Vagina (tissue), 2 donors: ENCODE measurements around the gene HOXB7.

ENCODE experiments used
- CTCF ChIP-seq, 3 experiments: fragments of 450-650 bp in 2 of 3; fragments of 200-600 bp in 1 of 3; sonication (generic) in 1 of 3; IDR thresholded peaks; one replicate each; pipeline ENCODE4 v1.5.1; 2017 to 2019; ENCODE audit warnings: antibody characterized with exemption in 3 of 3, mild to moderate bottlenecking in 2 of 3, moderate library complexity in 2 of 3
- POLR2A ChIP-seq, 2 donors: fragments of 450-650 bp; IDR thresholded peaks; one replicate each; pipeline ENCODE4 v1.6.1; 2017; ENCODE audit warnings: antibody characterized with exemption in 2 of 2, mild to moderate bottlenecking in 2 of 2, moderate library complexity in 2 of 2

- TF ChIP-seq CTCF (IDR thresholded peaks at IDR 0.05) (no peak), POLR2A (IDR thresholded peaks at IDR 0.05) (no peak)
These were observed 4.5 kb upstream of the HOXB7 start, which contains the start of gene HOXB8 for GRCh38 chr17:48615047-48615962.
